GM21737 (cell line): ENCODE measurements around the gene PSMG2.
"Not testable (repeated sequence)": the region's sequence is repeated elsewhere in the genome, so short reads cannot be mapped to it uniquely, and the experiment has no call there.

Experiments used
- ATAC-seq: cut with Tn5 transposase; IDR thresholded peaks from one replicate; pipeline ENCODE4 v1.9.1; 2021; ENCODE audit warnings: mild to moderate bottlenecking, moderate library complexity; ENCODE audit not compliant: unreplicated experiment

The PSMG2 gene

DNA sequence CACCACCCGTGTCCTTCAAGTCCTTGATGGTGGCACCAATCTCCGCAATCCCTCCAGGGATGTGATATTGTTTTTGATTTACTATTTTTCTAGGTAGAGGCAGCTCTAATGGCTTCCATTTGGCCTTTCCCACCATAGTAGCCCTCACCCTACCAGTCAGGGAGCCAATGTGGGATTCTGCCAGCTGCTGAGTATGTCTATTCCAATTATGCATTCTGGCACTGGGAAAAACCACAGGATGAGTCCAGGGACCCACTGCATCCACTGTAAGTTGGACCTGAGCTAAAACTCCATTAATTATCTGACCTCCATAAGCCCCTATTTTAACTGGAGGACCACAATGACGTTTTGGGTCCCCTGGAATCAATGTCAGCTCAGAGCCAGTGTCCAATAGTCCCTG is 55.7 kb downstream of the PSMG2 start:
- ATAC-seq: not testable (repeated sequence)

DNA sequence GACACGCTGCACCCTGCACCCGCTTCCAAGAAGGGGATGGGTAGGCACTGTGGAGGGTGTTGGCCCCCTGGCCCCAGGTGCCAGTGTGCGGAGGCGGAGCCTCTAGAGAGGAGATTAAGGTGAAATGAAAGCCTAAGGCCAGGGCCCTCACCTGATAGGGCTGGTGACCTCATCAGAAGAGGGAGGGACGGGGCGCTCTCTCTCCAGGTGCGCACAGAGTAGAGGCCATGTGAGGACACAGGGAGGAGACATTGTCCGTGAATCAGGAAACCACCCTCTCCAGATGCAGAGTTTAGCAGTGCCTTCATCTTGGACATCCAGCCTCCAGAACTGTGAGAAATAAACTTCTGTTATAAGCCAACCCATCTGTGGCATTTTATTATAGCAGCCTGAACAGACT is 62.3 kb downstream of the PSMG2 start:
- ATAC-seq: no peak

- no peak for ATAC-seq
Observed at GRCh38 chr18:12765586-12765985, 62.7 kb downstream of the PSMG2 start.

GRCh38 chr18:12766986-12767433 is 64.2 kb downstream of the PSMG2 start:
- ATAC-seq: no peak

DNA sequence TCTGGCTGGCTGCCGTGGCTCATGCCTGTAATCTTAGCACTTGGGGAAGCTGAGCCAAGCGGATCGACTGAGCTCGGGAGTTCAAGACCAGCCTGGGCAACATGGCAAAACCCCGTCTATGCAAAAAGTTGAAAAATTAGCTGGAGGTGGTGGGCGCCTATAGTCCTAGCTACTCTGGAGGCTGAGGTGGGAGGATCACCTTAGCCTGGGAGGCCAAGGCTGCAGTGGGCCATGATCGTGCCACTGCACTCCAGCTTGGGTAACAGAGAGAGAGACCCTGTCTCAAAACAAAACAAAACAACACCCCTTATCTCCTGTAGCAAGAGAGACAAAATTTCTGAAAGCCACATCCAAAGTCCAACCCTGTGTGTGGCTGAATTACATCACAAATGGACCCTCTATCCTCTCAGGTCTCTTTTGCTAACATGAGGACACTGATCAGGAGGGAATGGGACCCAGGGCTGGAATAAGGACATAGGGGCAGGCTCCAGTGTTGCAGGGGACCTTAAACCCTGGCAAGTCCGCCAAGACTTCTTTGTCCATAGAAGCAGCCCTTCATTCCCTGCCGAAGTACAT is 64.8 kb downstream of the PSMG2 start:
- ATAC-seq: no peak

- ATAC-seq: no peak
Observed at GRCh38 chr18:12768625-12769024, 65.8 kb downstream of the PSMG2 start.

DNA sequence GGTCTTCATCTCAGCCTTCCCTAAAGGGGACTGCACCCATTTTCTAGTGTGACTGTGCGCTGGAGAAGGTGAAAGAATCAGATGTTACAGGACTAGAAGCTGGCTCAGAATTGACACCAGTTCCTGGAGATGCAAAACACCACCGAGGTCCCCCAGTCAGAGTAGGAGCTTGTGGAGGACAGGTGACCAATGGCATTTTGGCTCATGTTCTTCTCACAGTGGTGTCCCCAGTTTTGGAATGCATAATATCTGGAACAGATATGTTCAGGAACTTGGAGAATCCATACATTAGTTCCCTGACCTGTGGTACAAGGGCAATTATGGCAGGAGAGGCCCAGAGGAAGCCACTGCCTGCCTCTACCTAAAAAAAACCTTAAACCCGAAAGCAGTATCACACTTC is 66.3 kb downstream of the PSMG2 start:
- ATAC-seq: no peak

GRCh38 chr18:12769644-12770440 is 67.0 kb downstream of the PSMG2 start:
- no peak for ATAC-seq

GRCh38 chr18:12770469-12771219 is 67.8 kb downstream of the PSMG2 start:
- ATAC-seq: no peak

DNA sequence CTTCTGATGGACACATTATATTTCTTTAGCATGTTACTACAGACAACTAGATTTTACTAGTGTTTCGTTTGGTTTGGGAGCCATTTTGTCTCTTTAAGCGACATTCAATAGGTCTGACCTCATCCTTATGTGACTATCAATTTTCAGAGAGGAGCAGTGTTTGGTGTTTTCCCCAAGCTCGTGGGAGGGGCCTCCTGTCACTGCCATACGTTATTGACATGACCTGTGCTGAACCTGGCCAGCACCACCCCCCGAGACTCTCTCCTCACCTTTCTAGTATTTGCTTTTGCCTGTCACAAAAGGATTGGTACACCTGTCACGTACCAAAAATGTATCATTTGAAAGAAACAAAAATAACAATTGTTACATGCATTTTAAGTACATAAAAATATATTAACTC is 69.3 kb downstream of the PSMG2 start:
- no peak for ATAC-seq

DNA sequence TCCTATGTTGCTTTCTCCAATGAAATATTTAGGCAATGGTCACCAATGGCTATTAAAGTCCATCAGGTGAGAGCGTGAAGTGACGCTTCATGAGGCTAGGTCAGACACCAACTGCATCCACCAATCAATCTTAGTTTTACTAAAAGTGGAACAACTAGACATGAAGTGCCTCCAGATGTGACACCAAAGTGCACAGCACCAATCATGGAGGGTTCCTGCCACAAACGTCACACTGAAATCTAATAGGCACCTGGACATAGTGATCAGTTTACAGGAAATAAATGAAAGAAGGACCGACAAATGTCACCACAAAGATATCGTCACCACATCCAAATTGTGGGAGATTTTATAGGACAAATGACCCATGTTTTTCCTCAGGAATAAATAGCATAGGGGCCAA is 70.5 kb downstream of the PSMG2 start:
- no peak for ATAC-seq

- no peak for ATAC-seq
Observed at GRCh38 chr18:12774982-12775381, 72.1 kb downstream of the PSMG2 start.
